ENCODE measurements around the gene IFRD2. TPM values are rescaled to one million over a fixed set of nuclear protein-coding genes. Genes with fewer than 3 reads are reported as not detected.

The IFRD2 gene
- total and polyA plus RNA-seq, 10 donors: 40.2 to 76.7 (median 56.3) TPM

GRCh38 chr3:50324351-50325112 is 32.3 kb upstream of the IFRD2 start:
- H3K4me1 ChIP-seq: peaks cover 37 to 93% (median 84%) of the 10 kb centered on the region in 6 donors
- no peaks in the 10 kb centered on the region for H3K27me3 ChIP-seq (replicated peaks in 1 of 7)
- H3K4me3 ChIP-seq: peak overlapping the region in 3 of 8 donors; percentile 2 to 83 (median 3)
- DNase-seq: peak; percentile 90
- TF ChIP-seq CTCF (IDR thresholded peaks at IDR 0.05 in 8 of 11, conservative IDR thresholded peaks at IDR 0.05 in 3 of 11) (peak; percentile 69 to 93 (median 88)), POLR2A (IDR thresholded peaks at IDR 0.05) (no peak), POLR2AphosphoS5 (IDR thresholded peaks at IDR 0.05) (peak in 2 of 3 donors; percentile 61)
- peaks cover 0 to 48% (median 20%) of the 10 kb centered on the region in 6 donors for H3K36me3 ChIP-seq
- no peaks in the 10 kb centered on the region for H3K9me3 ChIP-seq
- 35 to 55% (median 52%) methylated on average over 4 of the region's 4 CpGs for WGBS, 5 donors
- intact Hi-C loops (cut with DNase I; ENCODE audit: low total_unique reads): loop anchor here (10.0 kb wide), 1 partner anchor 90 kb away; the partner anchor contains the start of gene GNAI2
- H3K27ac ChIP-seq: peak overlapping the region; percentile 86 to 96 (median 93)

DNA sequence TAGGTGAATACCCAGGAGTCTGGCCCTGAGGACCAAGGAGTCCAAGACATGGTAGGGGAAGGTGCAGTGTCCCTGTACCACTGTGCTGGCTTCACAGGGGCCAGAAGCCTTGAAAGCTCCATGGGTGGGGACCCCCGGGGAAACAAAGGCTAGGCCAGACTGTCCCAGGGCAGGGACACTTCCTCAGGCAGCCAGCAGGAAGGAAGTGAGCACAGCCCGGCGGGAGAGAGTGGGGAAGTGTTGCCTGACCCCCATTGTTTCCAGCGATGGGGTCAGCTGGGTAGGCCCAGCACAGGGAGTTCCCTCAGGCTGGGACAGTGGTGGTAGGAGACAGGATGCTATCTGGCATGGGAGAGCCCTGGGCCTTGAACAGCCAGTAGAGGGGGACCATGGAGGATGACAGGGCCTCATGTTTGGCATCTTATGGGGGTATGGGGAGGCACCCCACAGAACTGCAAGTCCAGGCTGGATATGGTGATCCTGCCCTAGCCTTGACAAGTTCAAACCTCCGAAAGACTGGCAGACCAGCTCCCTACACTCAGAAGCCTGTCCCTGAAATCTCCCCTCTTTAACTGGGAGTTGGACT is 31.5 kb upstream of the IFRD2 start:
- Histone ChIP-seq H3K36me3 (peaks cover 0 to 48% (median 23%) of the 10 kb centered on the region in 6 donors), H3K4me1 (peaks cover 39 to 93% (median 88%) of the 10 kb centered on the region in 6 donors), H3K27me3 (replicated peaks in 1 of 7) (no peaks in the 10 kb centered on the region), H3K4me3 (peak overlapping the region in 5 of 8 donors; percentile 1 to 92 (median 83)), H3K9me3 (no peaks in the 10 kb centered on the region), H3K27ac (peak overlapping the region; percentile 86 to 96 (median 93))
- 20 to 54% (median 28%) methylated on average over 2 to 5 of the region's 5 CpGs for WGBS, 5 donors
- DNase-seq: peak; percentile 89
- TF ChIP-seq POLR2A (IDR thresholded peaks at IDR 0.05) (no peak), POLR2AphosphoS5 (IDR thresholded peaks at IDR 0.05) (peak; percentile 88 to 93 (median 90)), CTCF (IDR thresholded peaks at IDR 0.05 in 8 of 11, conservative IDR thresholded peaks at IDR 0.05 in 3 of 11) (peak in 5 of 11 experiments; percentile 13 to 40 (median 20))
- intact Hi-C loops (cut with DNase I; ENCODE audit: low total_unique reads): loop anchor here (10.0 kb wide), 1 partner anchor 89 kb away; the partner anchor contains the start of gene GNAI2

DNA sequence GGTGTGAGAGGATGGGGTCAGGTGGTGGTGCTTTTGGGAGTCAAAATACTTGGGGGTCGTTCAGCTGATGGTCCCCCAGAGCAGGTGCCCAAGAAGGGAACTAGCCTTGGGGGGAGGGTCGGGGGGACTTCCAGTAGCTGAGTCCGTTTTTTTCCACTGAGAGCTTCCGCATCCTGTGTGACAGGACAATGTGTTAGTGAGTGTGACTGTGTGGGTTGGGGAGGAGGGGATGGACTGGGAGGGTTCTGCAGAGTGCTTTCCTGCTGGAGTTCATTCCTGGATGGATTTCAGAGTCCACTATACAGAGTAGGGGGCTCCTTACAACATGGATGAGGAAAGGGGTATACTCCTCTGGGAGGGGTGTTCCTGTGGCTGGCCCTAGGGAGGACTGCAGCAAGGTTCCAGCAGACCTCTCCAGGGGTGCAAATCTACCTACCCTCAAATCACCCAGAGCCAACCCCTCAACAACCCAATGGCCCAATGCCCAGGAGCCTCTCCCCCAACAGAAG is 30.9 kb upstream of the IFRD2 start:
- no peaks in the 10 kb centered on the region for H3K9me3 ChIP-seq
- peaks cover 34 to 93% (median 88%) of the 10 kb centered on the region in 6 donors for H3K4me1 ChIP-seq
- TF ChIP-seq POLR2AphosphoS5 (IDR thresholded peaks at IDR 0.05) (no peak), POLR2A (IDR thresholded peaks at IDR 0.05) (no peak), CTCF (IDR thresholded peaks at IDR 0.05 in 8 of 11, conservative IDR thresholded peaks at IDR 0.05 in 3 of 11) (no peak)
- H3K27me3 ChIP-seq (replicated peaks in 1 of 7): no peaks in the 10 kb centered on the region
- H3K27ac ChIP-seq: peak overlapping the region; percentile 86 to 96 (median 93)
- H3K4me3 ChIP-seq: peak overlapping the region in 6 of 8 donors; percentile 1 to 92 (median 84)
- peak; percentile 79 for DNase-seq
- intact Hi-C loops (cut with DNase I; ENCODE audit: low total_unique reads): loop anchor here (10.0 kb wide), 1 partner anchor 88 kb away; the partner anchor contains the start of gene GNAI2
- H3K36me3 ChIP-seq: peaks cover under 1 to 53% (median 28%) of the 10 kb centered on the region in 6 donors
- WGBS, 5 donors: 9 to 62% (median 27%) methylated on average over 4 of the region's 4 CpGs

Data from spleen (tissue), 11 donors.